Activated T-cell treated with anti-CD3 and anti-CD28 coated beads for 24 hours (primary cell): ENCODE data around the gene ZNF324.
A peak's percentile ranks its signal among the peaks of the same experiment; 100 is the strongest.
"Not testable (repeated sequence)": the region's sequence is repeated elsewhere in the genome, so short reads cannot be mapped to it uniquely, and the experiment has no call there.

Experiments used
- DNase-seq: peaks from one replicate; pipeline ENCODE4 v3.0.0-alpha.2; 2020; ENCODE audit warnings: low read depth

The ZNF324 gene

DNA sequence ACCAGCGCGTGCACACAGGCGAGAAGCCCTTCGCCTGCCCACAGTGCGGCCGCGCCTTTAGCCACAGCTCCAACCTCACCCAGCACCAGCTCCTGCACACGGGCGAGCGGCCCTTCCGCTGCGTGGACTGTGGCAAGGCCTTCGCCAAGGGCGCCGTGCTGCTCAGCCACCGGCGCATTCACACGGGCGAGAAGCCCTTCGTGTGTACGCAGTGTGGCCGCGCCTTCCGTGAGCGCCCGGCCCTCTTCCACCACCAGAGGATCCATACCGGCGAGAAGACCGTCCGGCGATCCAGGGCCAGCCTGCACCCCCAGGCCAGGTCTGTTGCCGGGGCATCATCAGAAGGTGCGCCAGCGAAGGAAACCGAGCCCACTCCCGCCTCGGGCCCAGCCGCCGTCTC is 4.9 kb downstream of the ZNF324 start:
- no peak for DNase-seq

DNA sequence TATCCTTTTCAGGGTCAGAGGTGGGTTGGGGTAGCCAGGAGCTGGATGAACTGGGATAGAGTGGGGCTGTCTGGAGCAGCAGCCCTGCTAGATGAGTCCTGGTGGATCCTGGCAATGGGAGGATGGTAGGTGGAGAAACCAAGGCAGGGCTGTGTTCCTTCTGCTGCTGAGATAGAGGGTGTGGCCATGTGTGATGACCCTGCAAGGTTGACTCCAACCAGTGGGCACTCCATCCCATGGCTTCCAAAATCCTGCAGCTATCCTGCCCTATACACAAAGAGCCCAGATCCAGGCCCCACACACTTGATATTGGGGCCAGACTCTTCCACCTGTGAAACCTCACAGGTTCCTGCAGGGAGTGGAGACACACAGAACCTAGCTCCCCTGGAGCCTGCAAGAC is 6.9 kb downstream of the ZNF324 start:
- DNase-seq, result no peak

DNA sequence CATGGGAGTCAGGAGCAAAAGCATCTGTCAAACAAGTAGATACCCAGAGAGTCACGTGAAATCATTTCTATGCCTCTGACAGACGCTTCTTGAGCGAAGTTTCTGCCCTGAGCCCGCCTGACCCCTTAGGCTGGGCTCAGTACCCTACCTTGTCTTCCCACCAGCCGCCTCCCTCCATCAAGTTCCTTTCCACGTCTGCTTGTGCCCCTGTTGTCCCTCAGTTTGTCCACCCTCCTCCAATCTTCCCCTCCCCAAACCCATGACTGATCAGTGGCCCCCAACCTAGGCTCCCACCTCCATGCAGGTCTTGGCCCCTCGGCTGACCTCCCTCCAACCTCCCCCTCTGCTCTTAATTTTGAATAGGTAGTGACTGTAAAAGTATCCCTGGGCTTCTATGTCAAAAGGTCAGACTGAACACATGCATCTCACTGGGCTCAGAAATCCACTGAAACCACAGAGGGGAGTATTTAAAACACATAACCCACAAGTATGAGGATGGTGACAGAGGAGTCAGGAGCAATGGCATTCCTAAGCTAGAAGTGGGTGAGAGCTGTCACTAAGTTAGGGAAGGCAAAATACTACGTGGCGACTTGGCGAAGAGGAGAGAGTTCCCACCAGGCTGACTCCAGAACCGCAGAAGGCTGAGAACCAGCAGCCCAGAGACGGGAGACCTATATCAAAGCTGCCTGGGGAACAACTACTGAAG is 7.6 kb downstream of the ZNF324 start:
- DNase-seq, result no peak

DNA sequence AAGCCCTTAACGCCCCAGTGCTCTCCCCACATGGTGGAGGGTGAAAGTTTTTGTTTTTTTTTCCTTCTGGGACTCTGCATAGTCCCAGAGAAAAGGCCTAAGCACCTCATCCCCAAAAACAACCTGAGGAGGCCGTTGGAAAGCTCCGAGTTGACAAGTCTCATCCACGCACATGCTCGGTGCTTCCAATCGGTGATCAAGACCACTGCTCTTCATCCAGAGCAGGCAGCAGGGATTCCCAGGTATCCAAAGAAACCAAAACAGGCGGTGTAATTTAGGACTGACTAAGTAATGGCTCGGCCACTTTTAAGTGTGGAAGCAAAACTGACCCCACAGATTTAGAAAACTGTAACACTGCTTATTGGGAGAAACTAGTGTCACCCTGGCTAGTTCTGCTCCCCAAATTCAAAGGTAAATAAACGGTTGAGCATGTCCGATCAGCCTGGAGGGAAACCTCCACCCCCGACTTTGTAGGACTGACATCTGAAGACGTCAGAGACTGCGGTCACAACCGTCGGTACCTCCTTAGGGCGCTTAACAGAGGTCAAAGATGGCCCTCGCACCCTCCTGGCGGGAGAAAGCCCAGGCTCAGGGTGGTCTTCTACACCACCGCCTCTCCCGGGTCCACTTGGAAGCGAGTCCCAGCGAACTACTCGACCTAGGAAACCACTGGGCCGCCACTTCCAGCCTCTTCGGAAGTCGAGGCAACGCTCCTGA is 8.3 kb downstream of the ZNF324 start:
- no peak for DNase-seq

DNA sequence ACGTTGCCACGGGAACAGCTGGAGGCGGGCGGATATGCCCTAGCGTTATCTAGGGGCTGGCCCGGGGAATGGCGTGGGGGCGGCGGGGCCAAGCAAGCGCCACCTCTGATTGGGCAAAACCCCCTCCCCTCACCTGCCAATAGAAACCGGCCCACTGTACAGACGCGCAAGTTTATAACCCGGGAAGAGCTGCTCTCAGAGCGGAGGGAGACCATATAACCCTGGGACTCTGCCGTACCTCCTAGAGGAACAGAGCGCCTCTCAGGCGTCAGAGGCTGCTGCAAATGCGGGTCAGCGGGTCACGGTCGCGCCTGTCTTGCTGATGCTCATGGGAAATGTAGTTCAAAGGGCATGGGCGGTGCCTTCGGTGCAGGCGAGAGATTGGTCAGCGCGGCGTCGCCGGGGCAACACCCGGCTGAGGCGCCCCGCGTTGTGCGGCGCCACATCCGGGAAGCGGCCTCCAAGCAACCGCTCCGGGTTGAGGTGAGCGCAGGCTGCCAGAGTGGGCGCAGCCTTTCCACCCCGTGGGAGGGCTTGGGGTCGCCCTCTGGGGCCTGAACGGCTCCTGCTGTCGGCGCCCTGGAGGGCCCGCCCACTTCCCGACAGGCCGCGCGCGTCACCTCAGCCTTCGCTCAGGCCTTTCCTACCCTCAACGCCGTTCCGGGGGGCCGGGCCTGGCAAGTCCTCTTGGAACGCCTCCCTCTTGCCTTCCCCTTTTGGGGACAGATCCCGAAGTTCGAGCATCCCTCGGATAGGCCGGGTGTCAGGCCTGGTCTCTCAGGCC is 9.0 kb downstream of the ZNF324 start, which contains the start of gene ZNF446:
TSS of gene ZNF446 (plus strand) at position 639 of the 784 bp plus-strand sequence. CDS start 867 bp downstream, outside the sequence.
- peak; percentile 93 for DNase-seq

DNA sequence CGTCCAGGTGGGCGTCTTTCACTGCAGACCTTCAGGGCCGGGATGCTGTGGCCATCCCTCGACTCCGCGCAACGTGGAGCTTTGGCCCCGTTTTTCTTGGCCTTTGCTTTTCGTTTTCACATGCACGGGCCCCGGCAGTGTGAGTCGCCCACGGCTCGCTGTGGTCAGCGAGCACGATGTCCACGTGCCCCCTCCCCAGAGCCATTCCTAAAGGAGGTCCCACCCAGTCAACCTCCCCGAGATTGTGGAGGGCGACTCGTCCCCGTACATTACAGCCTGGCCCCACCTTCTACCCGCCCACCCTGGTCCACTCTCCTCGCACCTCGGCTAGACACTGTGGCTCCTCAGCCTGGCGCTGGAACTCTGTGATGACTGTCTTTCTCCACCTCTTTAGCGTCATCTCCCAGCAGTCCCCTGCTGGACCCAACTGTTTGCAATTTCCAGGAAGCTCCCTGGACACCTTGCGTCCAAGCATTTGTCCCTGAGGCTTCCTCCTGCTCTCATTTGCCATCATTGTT is 9.7 kb downstream of the ZNF324 start:
- DNase-seq, result no peak

DNA sequence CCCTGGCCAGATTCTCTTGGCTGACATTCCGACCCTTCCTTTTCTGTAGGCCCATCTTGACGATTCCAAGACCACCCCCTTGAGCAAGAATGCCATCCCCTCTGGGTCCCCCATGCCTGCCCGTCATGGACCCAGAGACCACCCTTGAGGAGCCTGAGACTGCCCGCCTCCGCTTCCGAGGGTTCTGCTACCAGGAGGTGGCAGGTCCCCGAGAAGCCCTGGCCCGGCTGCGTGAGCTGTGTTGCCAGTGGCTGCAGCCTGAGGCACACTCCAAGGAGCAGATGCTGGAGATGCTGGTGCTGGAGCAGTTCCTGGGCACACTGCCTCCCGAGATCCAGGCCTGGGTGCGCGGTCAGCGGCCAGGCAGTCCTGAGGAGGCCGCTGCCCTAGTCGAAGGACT is 10.2 kb downstream of the ZNF324 start:
- DNase-seq, result no peak

DNA sequence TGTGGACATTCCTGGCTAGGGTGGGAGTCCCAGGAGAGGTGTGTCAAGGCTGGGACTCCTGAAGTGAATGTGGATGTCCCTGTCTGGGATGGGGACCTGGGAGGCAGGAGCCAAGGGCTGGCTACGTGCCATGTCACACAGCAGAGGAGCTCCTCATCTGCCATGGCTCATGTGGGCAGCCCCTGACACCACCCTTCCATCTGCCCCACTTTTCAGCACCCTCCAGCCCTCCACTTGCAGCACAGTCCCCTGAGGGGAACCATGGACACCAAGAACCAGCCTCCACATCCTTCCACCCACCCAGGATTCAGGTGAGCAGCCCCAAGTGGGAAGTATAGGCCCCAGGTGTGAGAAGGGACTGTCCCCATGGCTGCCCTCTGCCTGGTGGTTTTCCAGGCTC is 11.0 kb downstream of the ZNF324 start:
- no peak for DNase-seq

DNA sequence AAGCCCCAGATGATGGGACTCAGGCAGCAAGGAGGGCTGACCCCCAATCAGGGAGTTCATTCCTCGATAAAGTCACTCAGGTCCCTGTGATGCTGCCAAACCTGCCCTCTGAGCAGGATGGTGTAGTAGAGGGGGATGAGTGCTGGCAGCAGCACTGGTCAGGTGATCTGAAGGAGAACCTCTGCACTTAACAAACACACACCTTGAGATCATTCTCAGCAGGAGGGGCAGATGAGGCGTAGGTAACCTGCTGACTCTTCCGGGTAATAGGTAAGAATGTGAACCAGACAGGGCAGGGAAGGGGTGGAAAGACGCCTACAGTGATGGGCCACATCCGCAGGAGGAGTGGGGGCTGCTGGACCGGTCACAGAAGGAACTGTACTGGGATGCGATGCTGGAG is 12.4 kb downstream of the ZNF324 start:
- no peak for DNase-seq

DNA sequence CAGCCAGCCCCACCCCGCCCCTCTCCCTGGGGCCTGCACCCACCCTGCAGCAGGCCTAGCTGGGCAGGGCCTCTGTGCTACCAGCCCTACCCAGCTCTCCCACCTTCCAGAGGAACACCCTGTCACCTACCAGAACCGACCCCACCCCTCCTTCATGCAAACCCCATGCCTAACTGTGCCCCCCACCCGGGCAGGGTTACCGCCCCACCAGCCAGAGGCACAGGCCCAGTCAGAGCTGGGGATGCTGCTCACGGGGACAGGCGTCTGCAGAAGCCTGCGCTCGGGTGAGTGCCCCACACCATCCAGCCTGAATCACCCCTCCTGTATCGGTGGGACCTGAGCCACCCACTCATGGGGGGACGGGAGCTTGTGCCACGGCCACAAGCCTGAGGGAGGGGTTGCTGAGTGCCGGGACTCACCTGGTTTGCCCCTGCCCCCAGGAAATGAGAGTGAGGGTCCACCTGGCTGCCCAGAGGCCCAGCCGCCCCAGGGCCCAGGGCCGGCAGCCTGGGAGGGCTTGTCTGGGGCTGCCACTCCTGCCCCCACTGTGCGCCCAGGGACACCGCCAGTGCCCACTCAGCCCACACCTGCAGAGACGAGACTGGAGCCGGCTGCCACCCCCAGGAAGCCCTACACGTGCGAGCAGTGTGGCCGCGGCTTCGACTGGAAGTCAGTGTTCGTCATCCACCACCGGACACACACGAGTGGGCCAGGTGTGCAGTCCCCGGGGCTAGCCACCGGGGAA is 13.0 kb downstream of the ZNF324 start:
- no peak for DNase-seq

DNA sequence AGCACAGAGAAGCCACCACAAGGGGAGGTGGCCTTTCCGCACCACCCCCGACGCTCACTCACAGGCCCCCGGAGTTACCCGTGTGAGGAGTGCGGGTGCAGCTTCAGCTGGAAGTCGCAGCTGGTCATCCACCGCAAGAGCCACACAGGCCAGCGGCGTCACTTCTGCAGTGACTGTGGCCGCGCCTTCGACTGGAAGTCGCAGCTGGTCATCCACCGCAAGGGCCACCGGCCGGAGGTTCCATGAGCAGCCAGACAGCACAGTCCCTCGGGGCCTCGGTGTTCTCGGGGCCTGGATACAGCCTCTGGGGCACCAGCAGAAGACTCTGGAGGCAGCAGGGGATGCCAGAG is 13.6 kb downstream of the ZNF324 start:
- no peak for DNase-seq

DNA sequence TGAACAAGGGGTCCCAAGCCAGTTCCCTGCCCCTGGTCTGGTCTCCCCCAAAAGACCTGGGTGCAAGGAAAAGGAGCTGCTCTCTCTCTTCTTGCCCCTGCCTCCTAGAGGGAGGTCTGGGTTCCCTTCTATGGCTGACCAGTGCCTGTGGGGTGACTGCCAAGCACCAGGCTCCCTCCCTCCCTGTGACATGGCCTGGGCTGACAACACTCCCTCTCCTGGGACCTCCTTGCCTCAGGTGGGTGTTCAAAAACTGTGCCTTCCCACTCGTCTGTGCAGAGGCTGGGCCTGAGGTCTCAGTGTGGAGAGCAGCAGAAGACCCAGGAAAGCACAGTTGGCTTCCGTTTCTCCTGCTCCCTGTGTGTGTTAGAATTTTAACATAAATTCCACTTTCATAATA is 14.0 kb downstream of the ZNF324 start:
- no peak for DNase-seq

DNA sequence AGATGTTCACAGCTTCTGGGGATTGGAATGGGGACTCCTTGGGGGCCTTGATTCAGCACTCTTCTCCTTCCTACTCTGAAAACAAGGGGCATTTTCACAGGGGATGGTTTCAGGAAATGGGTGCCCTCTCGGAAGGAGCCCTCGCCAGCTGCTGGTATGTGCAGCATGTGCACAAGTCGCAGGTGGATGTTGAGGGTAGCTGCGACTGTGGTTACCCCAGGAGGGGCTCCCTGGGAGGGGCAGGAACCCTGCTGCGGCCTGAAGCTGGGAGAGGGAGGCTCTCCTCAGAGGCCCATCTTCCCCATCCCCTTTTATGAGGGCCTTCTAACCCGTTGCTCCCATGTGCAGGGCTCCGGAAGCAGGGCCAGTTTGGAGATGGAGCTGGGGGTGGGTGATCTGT is 15.5 kb downstream of the ZNF324 start:
- no peak for DNase-seq

DNA sequence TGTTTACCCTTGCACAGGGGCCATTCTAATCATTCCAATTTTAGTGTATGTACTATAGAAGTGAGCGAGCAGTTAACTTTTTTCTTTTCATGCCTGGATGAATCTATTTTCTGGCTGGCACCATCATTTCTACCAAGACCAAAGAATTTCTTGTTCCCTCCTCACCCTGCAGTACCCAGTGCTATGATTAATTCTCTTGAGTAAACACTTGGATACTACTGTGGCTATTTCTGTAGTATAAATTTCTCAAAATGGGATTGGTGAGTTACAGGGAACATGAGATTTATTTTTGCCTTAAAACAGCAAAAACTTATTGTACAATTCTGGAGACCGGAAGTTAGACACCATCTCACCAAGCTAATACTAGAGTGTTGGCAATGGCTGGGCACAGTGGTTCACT is 16.9 kb downstream of the ZNF324 start:
- DNase-seq, result no peak

DNA sequence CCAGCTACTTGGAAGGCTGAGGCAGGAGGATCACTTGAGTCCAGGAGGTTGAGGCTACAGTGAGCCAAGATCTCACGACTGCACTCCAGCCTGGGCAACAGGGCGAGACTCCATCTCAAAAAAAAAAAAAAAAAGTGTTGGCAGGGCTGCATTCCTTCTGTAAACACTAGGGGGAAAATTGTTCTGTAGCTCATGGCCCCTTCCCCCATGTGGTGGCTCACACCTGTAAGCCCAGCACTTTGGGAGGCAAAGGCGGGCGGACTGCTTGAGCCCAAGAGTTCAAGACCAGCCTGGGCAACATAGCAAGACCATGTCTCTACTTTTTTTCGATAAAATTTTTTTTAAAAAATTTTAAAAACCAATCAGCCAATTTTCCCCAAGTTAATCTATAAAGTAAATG is 17.5 kb downstream of the ZNF324 start:
- DNase-seq, result not testable (repeated sequence)

DNA sequence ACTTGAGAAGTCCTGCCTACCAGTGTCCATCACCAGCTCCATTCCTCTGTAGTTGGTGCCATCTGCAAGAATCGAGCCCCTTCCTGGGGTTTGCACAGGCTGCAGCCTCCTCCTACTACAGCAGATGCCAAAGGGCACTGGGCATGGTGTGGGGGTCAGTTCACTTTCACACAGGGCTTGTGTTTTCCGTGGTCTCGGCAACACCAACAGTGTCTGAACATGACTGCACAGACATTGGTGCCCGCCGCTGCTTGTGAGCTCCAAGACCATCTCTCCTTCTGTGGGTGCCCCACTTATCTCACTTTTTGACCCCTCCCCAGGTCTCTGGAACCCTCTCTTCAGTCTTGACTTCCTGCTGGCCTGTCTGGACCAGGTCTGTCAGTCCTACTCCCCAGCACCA is 24.5 kb downstream of the ZNF324 start:
- no peak for DNase-seq

DNA sequence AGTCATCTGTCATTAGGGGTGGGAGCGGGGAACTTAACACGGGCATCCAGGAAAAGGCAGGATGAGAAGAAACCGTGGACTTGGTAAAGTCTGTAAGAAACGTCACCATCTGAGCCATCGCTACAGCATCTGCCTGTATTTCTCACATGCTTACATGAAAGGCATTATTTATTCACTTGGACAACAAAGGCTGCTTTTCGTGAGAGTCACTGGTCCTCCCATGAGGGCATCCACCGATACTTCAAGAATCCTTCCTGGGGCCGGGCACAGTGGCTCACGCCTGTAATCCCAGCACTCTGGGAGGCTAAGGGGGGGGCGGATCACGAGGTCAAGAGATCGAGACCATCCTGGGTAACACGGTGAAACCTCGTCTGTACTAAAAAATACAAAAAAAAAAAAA is 25.4 kb downstream of the ZNF324 start:
- DNase-seq, result no peak

DNA sequence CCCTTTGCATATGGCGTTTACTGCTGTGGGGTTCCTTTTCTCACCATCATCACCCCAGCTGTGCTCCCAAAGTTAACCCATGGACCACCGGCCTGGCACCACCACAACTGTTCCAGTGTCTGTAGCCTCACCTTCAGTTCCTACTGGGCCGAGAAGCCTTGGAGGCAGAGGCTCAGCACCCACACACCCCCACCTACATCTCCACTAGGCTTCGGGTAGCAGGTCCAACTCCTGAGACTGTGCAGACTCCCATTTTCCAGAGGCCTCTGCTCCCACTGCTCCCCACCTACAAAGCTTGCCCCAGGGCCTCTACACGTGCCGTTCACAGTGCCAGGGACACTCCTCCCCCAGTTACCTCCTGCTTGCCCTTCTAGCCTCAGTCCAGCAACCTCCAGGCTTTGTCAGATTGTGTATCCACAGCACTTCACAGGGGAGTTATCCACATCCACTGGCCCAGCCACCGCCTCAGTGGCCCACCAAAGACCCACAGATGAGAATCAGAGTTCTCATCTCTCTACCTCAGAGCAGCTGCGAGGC is 30.8 kb downstream of the ZNF324 start:
- no peak for DNase-seq

DNA sequence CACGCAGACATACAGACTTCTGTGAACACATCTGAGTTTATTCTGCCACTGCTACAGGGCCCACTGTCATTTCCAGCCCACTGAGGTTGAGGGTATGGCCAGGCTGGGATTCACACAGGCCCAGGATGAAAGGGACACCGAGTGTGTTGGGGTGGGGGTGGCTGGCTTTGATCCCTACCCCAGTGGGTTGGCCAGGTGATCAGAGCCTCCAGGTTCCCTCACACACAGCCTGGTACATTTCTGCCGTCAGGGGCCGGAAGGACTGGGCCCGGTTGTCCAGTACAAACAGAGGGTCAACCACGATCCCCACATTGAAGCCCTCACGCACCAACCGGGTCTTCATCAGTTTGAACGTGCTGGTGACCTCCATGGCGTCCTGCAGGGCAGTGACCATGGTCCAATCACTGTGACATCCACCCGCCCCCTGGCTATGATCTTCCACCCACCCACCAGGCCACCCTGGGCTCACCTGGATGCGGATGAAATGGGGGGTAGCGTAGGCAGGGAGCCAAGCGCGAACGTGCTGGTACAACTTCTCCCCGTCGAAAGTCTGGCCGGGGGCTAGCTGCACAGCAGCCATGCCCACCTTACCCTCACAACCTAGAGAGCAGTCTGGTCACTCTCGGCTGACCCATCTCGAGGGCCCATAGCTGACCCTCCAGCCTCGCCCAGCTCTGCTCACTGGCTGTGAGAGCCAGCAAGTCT is 31.6 kb downstream of the ZNF324 start:
- DNase-seq, result no peak

DNA sequence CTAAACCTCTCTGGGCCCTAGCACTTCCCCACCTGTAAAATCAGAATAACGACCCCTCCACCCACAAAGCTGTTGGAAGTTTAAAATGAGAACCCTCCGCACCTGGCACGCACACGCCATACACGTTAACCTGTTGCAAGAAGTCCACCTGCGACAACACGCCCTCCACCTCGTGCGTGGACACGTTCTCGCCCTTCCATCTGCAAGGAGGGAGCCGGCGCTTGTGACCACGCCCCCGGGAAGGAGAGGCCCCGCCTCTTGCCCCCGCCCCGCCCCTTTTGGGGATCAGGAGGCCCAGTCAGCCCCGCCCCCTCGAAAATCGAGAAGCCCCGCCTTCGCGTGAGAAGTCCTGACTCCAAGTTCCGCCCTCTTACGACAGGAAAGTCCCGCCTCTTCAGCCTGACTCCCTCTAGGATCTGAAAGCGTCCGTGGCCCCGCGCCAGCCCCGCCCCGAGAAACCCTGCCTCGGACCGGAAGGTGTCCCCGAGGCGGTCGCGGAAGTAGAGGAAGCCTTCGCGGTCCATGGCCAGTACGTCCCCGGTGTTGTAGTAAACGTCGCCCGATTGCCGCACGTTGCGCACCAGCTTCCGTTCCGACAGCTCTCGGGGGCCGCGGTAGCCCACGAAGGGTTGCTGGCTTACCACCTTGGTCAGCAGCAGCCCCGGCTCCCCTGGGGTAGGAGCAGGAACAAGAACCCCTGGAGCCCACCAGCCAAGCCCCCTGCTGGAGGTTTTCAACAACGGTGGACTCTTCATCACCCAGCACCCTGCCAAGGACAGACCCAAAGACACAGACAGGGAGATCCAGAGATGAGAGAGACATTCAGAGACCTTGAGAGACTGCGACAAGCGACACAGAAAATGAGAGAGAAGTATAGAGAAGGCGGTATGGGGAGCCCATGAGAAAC is 32.4 kb downstream of the ZNF324 start:
- peak; percentile 99 for DNase-seq
